ENCODE measurements around the gene EXOC3L4.

EXOC3L4 gene

DNA sequence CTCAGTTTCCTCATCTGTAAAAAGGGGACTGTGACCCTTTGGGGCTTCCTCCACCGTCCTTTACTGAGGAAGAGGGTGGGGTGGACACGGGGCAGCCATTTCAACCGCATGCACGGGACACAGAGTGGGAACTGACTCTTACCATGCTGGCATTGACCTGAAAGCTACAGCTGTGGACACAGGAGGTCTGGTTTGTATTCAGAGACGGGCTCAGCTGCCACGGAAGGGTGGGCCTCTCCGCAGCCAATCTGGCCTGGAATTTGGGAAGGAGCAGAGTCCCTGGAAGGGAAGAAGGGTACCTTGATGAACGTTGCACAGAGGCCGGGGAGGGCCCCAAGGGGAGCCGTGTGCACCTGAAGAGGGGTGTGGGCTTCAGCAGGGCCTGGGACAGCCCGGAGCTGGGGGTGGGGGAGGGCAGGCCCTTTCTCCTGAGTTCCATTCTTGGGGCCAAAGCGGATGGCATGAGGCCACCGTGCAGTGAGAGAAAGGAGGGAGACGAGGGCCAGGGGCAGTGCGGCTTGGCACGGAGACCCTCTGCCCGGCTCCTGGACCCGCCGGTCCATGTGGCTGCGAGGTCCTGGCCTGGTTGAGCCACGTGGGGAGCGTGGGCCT is 43.3 kb downstream of the EXOC3L4 start:
- H3K27me3 ChIP-seq (ENCODE audit: insufficient read depth, poor library complexity, severe bottlenecking), result no peaks in the 10 kb centered on the region
- DNase-seq (ENCODE audit: low read depth in 1 of 2, low spot score in 1 of 2), result no peak
- no peak overlapping the region for H3K4me3 ChIP-seq (replicated peaks; ENCODE audit: insufficient read depth, low read length)
- no peak for TF ChIP-seq CTCF (IDR thresholded peaks at IDR 0.05; ENCODE audit: insufficient read depth, low read length)
- no peak for TF ChIP-seq SPI1 (IDR thresholded peaks at IDR 0.05; ENCODE audit: borderline replicate concordance, low read depth)
- TF ChIP-seq, protein P1, sequence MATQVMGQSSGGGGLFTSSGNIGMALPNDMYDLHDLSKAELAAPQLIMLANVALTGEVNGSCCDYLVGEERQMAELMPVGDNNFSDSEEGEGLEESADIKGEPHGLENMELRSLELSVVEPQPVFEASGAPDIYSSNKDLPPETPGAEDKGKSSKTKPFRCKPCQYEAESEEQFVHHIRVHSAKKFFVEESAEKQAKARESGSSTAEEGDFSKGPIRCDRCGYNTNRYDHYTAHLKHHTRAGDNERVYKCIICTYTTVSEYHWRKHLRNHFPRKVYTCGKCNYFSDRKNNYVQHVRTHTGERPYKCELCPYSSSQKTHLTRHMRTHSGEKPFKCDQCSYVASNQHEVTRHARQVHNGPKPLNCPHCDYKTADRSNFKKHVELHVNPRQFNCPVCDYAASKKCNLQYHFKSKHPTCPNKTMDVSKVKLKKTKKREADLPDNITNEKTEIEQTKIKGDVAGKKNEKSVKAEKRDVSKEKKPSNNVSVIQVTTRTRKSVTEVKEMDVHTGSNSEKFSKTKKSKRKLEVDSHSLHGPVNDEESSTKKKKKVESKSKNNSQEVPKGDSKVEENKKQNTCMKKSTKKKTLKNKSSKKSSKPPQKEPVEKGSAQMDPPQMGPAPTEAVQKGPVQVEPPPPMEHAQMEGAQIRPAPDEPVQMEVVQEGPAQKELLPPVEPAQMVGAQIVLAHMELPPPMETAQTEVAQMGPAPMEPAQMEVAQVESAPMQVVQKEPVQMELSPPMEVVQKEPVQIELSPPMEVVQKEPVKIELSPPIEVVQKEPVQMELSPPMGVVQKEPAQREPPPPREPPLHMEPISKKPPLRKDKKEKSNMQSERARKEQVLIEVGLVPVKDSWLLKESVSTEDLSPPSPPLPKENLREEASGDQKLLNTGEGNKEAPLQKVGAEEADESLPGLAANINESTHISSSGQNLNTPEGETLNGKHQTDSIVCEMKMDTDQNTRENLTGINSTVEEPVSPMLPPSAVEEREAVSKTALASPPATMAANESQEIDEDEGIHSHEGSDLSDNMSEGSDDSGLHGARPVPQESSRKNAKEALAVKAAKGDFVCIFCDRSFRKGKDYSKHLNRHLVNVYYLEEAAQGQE (IDR thresholded peaks at IDR 0.05; ENCODE audit: insufficient replicate concordance, low read depth), result no peak
- no peak for TF ChIP-seq POLR2AphosphoS5 (IDR thresholded peaks at IDR 0.05; ENCODE audit: low read depth)
- no peak for TF ChIP-seq GABPA (IDR thresholded peaks at IDR 0.05; ENCODE audit: low read depth)
- no peak overlapping the region for H3K27ac ChIP-seq (replicated peaks)

- H3K4me3 ChIP-seq (replicated peaks; ENCODE audit: insufficient read depth, low read length), result no peak overlapping the region
- no peak for TF ChIP-seq POLR2AphosphoS5 (IDR thresholded peaks at IDR 0.05; ENCODE audit: low read depth)
- TF ChIP-seq SPI1 (IDR thresholded peaks at IDR 0.05; ENCODE audit: borderline replicate concordance, low read depth), result no peak
- TF ChIP-seq, protein P1 (IDR thresholded peaks at IDR 0.05; ENCODE audit: insufficient replicate concordance, low read depth), result no peak
- no peak for TF ChIP-seq GABPA (IDR thresholded peaks at IDR 0.05; ENCODE audit: low read depth)
- no peak overlapping the region for H3K27ac ChIP-seq (replicated peaks)
- DNase-seq (ENCODE audit: low read depth in 1 of 2, low spot score in 1 of 2), result no peak
- H3K27me3 ChIP-seq (ENCODE audit: insufficient read depth, poor library complexity, severe bottlenecking), result no peaks in the 10 kb centered on the region
These were observed 44.0 kb downstream of the EXOC3L4 start for GRCh38 chr14:103138301-103139131.

DNA sequence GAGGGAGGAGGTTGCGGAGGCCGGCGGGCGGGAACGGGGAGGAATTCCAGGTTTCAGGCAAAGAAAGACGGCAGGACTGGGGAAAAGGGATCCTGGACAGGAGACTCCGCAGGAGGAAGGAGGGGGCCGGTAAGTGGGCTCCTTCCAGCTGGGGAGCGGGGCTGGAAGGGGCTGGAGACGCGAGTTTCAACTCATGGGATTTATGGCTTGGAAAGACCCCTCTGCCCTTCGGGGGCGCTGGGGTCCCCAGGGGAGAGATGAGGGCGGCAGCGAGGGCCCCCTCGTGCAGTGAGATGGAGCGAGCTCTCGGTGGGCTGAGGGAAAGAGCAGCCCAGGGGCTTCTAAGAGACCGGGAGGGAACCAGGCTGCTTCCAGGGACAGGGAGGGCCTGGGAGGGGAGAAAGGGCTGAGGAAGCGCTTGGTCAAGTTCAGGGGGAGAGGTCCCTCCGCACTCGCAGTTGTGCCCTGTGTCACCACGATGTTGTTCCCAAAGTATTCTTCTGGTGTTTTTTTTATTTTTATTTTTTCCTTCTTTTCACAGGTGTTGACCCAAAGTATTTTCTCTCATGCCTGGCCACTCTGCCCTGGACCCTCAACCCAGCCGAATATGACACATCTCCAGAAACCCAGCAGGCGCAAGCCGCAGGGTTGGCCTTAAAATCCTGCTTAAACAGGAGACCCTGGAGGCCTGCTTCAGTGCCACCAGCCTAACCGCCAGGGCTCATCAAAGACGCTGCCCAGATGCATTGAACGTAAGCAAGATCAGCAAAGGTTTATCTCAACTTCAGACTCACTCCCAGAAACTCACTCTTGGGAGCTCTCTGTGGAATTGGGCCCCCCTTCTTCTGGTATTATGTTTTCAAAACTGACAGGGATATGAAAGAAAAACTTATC is 44.9 kb downstream of the EXOC3L4 start:
- H3K27ac ChIP-seq (replicated peaks), result no peak overlapping the region
- no peak overlapping the region for H3K4me3 ChIP-seq (replicated peaks; ENCODE audit: insufficient read depth, low read length)
- no peak for DNase-seq (ENCODE audit: low read depth in 1 of 2, low spot score in 1 of 2)
- H3K27me3 ChIP-seq (ENCODE audit: insufficient read depth, poor library complexity, severe bottlenecking), result no peaks in the 10 kb centered on the region
- TF ChIP-seq POLR2AphosphoS5 (IDR thresholded peaks at IDR 0.05; ENCODE audit: low read depth), result no peak
- TF ChIP-seq GABPA (IDR thresholded peaks at IDR 0.05; ENCODE audit: low read depth), result no peak

GRCh38 chr14:103140316-103141109 is 46.0 kb downstream of the EXOC3L4 start:
- TF ChIP-seq, protein P1 (IDR thresholded peaks at IDR 0.05; ENCODE audit: insufficient replicate concordance, low read depth), result no peak
- TF ChIP-seq CTCF (IDR thresholded peaks at IDR 0.05; ENCODE audit: insufficient read depth, low read length) (no peak), POLR2AphosphoS5 (IDR thresholded peaks at IDR 0.05; ENCODE audit: low read depth) (no peak), GABPA (IDR thresholded peaks at IDR 0.05; ENCODE audit: low read depth) (no peak), SPI1 (IDR thresholded peaks at IDR 0.05; ENCODE audit: borderline replicate concordance, low read depth) (no peak)
- H3K4me3 ChIP-seq (replicated peaks; ENCODE audit: insufficient read depth, low read length), result no peak overlapping the region
- no peaks in the 10 kb centered on the region for H3K27me3 ChIP-seq (ENCODE audit: insufficient read depth, poor library complexity, severe bottlenecking)
- DNase-seq (ENCODE audit: low read depth in 1 of 2, low spot score in 1 of 2), result no peak
- no peak overlapping the region for H3K27ac ChIP-seq (replicated peaks)

Data from HL-60 (cell line).